ENCODE measurements around the gene CASR.

The CASR gene

DNA sequence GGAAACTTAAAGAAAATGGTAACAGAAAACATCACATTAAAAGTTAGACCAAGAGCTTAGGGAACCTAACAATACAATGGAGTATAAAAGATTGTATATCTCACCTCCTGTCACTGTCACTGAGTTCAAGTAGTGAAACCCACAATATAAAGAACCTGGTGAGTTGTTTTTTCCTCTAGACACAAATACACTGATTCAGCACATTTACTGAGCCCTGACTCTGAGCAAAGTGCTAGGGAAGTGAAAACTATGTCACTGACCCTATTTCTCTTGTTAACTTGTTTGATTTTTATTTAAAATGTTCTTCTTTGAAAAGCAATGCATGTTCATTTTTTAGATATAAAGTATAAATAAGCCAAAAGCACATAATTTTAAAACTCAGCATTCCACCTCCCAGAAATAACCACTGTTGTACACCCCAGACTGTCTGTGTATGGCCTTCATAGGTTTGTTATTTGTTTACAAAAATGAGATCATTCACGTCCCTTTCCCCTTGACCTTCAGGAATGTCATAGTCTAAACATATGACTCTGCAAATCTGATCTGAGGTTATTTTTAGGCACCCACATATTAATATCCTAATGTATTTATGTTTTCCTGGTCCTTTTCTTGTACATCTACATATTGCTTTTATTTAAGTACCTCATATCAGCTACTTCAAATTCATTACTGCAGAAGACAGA is 72.4 kb downstream of the CASR start:
- no peak overlapping the region for H3K4me3 ChIP-seq (ENCODE audit: low read depth, low read length)

DNA sequence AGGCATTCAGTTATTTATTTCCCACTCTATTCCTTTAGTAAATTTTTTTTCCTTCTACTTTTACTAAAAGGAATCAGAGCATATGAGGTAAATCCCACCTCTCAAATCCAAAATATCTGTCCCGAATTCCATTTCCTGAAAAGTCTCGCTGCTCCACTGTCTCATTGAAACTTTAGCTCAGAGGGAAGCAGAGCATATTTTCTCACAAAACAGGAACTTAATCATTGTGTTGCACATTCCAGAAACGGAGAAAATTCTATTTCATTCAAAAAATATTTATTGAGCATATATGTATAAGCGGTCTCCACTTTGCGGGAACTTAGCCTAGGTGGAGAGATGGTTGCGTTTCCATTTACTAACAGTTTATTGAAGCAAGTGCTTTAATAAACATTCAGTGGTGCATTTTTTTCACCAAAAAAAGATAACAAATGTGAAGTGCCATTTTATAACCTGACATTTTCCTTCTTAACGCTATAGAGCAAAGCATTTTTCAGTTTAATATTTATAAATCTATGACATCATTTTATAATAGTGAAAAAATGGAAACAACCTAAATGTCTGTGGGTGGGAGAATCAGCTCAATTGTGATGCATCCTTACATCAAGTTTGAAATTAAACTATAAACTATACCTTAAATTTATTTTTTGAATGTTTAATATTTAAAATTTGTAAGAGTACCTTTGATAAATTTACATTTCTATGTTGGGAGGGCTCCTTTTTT is 74.3 kb downstream of the CASR start:
- H3K4me3 ChIP-seq (ENCODE audit: low read depth, low read length): no peak overlapping the region

DNA sequence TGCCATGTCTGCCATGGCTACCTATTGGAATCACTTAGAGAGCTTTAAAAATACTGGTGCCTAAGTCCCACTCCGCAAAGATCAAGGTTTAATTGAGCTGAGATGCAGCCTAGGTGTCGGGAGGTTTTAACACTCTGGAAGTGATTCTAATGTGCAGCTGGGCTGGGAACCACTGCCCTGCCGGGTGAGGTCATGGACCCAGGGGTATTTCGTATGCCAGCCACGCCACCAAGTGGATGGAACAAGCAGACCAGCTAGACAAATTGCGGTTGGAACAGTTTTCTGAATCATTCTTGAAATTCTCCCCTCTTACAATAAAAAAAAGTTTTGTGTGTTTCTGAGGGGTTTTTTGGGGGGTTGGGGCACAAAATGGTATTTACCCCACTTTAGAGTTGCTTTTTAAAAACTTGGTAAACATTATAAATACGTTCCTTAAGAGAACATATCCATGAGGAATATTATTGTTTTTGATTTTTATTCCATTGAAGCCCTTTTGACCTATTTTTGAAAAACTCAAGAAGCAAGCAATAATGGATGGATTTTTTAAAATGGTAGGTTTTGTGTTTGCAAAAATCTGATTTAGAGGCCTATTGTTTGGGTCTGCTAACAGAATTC is 75.4 kb downstream of the CASR start:
- no peak overlapping the region for H3K4me3 ChIP-seq (ENCODE audit: low read depth, low read length)

DNA sequence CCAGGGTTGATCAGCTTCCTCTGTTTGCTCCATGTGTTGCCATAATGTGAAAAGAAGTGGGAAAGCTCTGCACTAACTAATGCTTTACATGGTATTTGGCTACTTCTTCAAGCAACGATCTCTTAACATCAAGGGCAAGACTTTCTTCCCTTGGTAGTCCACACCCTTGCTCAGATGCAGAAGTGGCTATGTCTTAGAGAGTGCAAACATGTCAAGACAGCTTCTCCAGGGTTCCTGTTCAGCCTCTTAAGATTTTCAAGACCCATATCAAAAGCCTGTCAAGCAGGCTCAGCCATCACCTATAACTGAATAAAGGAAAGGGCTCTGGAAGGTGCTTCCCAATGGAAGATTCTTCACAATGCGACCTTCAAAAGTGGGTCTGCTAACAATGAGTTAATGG is 76.7 kb downstream of the CASR start:
- no peak overlapping the region for H3K4me3 ChIP-seq (ENCODE audit: low read depth, low read length)

DNA sequence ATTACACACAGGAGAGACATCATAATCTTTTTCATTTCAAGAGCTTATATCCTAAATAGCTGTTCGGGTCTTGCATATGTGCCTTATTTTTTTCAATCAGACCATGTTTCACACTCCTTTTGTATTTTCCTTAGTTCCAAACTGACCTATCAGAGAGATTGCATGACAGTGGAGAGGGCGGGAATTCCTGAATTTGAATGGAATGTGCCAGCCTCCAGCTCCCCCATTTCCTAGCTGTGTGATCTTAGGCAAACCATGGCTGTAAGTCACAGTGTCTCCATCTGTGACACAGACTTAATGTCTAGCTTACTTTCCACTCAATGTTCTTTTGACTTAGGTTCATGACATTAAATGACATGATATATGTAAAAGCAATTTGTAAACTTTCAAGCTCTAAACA is 79.6 kb downstream of the CASR start:
- H3K4me3 ChIP-seq (ENCODE audit: low read depth, low read length): no peak overlapping the region

DNA sequence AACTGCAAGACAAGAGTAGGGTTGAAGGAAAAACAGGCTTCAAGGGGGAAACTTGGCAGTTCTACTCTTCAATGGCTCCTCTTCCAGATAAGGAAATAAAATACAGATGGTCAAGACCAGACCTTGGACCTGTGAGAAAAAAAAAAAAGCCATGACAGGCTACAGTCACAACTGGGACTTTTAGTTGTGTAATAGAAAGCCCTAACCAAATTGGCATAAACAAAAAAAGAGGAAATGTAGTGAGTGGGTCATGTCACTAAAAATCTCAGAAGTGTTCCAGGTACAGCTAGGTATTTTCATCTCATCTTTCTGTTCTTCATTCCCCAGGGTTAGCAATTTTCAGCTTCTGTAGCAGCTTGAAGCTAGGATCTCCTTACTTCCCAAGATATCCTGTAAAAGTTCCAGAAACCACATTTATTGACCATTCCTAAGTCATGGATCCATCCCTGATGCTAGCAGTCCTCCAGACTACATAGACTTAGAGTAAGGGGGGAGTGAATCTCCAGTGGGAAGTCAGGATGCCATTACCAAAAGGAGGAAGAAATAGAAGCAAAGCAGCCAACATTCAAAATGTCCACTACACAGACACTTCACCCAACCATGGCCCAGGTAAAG is 80.6 kb downstream of the CASR start:
- H3K4me3 ChIP-seq (ENCODE audit: low read depth, low read length): no peak overlapping the region

DNA sequence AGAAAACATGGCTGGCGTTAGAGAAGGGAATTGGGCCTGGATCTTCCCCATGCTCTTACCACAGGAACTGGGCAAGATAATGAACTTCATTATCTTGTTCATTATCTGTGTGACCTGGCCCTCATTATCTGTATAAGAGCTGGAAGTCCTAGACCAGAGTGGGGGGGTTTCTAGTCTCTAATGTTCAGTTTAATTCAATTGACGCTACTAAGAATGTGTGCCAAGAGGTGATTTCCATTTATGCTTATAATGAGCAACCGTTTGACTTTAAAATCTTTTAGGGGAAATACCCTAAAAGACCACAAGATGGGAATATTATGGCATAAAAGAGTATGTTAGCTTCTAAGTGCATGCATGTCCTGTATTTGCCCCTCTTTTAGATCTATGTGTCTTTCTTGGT is 82.5 kb downstream of the CASR start:
- H3K4me3 ChIP-seq (ENCODE audit: low read depth, low read length): no peak overlapping the region

DNA sequence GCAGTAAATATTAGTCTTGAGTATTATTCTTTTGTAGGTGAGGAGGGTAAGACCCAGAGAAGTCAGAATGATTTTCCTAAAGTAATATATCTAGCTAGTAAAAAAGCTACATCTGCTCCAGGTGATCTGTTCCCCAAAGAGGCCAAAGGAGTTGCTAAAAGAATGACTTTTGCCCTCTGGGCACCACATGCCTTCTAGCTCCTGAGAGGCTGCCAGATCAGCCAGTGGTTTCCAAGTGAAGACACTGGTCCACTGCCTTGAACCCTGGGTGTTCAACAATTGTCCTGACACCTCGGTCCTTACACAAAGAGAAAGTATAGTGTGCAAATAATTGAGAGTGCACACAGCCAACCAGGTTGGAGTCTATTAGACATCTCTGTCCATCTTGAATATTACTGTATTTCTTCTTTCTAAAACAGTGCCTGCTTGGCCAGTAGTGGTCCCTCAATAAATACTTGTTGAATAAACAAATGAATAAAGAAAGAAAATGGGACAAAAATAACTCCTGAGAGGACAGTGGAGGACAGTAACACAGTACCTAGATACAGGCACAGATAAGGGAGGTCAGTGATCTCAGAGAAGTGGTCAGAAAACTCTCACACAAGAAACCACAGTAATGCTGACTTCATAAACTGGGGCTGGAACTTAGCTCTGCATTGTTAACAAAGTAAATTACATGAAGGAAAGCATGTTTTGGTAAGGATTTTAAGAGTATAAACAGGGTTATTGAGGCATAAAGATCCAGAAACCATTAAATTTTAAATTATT is 85.0 kb downstream of the CASR start:
- no peak overlapping the region for H3K4me3 ChIP-seq (ENCODE audit: low read depth, low read length)

DNA sequence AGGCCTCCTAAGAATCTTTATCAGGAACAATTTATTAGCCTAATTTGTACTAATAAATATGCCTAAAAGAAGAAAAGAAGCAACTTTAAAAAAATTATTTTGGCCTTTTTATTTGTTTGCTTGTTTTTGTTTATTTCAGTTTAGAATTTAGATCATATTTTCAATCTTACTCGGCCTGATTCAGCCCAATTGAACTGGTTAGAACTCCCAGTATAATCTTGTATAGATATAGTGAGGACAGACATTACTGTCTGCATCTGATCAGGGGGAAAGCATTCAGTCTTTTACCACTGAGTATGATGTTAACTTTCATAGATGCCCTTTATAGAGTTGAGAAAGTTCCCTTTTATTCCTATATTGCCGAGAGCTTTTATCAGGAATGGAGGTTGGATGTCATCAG is 85.6 kb downstream of the CASR start:
- no peak overlapping the region for H3K4me3 ChIP-seq (ENCODE audit: low read depth, low read length)

DNA sequence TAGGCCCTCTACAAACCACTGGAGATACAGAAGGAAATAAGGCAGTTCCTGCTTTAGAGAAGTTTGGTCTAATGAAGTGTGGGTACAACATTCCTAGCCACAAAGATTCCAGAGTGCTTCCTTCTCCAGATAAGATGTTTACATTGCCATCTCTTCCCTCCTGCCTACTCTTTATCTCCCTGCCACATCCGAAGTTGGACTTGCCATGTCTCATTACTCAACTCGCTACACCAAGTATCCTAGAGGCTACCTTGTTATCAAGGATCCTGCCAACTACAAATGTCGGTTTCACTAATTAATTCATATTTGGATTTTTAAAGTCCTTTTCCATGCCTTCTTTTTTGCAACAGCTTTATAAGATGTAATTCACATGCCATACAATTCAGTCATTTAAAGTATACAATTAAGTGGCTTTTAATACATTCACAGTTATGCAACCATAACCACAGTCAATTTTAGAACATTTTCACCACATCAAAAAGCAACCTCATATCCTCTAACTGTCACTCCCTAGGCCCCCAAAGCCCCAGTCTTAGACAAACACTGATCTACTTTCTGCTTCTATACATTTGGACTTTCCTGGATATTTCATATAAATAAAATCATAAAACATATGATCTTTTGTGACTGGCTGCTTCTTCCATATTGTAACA is 87.9 kb downstream of the CASR start:
- no peak overlapping the region for H3K4me3 ChIP-seq (ENCODE audit: low read depth, low read length)

DNA sequence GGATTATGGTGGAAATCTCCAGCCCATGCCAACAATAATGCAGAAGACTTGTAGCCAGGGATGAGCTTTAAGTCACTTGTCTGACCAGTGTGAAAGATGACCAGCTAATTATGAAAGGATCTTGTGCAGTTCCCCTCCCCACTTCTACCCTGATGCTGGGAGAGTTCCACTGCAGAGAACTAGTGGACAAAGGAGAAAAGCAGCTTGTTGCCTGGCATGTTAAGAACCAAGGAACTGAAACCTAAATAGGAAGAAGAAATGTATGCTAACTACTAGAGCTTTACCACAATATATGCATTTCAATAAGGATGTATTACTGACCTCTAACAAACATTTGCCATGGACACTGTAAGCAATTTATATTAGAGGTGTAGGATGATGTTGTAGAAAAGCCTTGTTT is 89.4 kb downstream of the CASR start:
- no peak overlapping the region for H3K4me3 ChIP-seq (ENCODE audit: low read depth, low read length)

DNA sequence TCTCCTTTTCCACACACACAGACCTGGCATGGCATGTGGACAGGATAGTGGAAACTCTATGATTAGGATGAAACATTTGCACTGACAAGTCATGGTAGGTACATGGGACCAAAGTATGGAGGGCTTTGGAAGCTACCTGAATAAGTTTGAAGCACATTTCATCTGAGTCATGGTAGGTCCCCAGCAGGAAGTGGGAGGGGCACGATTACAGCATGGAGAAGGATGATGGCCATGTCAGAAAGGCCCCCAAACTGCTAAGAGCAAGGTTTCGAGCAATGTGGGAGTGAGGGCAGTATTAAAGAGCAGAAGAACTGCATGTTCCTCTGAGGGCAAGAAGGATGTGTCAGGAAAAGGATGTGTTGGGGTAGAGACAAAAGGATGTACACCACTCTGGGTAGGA is 90.0 kb downstream of the CASR start:
- H3K4me3 ChIP-seq (ENCODE audit: low read depth, low read length): no peak overlapping the region

DNA sequence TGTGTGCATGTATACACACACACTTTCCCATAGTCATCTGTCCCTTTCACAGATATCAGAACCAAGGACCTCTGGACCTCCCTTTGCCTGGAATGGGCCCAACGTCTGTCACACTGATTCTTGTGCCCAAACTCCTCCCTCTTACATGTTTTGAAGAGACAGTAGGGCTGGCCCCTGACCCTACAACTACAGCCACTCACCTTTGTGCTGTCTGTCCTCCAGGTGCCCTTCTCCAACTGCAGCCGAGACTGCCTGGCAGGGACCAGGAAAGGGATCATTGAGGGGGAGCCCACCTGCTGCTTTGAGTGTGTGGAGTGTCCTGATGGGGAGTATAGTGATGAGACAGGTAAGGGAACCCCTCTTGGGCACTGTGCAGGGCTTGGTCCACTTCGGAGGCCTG is 98.4 kb downstream of the CASR start:
- no peak overlapping the region for H3K4me3 ChIP-seq (ENCODE audit: low read depth, low read length)

DNA sequence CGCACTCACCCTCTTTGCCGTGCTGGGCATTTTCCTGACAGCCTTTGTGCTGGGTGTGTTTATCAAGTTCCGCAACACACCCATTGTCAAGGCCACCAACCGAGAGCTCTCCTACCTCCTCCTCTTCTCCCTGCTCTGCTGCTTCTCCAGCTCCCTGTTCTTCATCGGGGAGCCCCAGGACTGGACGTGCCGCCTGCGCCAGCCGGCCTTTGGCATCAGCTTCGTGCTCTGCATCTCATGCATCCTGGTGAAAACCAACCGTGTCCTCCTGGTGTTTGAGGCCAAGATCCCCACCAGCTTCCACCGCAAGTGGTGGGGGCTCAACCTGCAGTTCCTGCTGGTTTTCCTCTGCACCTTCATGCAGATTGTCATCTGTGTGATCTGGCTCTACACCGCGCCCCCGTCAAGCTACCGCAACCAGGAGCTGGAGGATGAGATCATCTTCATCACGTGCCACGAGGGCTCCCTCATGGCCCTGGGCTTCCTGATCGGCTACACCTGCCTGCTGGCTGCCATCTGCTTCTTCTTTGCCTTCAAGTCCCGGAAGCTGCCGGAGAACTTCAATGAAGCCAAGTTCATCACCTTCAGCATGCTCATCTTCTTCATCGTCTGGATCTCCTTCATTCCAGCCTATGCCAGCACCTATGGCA is 100.5 kb downstream of the CASR start:
- H3K4me3 ChIP-seq (ENCODE audit: low read depth, low read length): no peak overlapping the region

DNA sequence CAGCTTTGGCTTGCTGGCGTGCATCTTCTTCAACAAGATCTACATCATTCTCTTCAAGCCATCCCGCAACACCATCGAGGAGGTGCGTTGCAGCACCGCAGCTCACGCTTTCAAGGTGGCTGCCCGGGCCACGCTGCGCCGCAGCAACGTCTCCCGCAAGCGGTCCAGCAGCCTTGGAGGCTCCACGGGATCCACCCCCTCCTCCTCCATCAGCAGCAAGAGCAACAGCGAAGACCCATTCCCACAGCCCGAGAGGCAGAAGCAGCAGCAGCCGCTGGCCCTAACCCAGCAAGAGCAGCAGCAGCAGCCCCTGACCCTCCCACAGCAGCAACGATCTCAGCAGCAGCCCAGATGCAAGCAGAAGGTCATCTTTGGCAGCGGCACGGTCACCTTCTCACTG is 101.0 kb downstream of the CASR start:
- no peak overlapping the region for H3K4me3 ChIP-seq (ENCODE audit: low read depth, low read length)

DNA sequence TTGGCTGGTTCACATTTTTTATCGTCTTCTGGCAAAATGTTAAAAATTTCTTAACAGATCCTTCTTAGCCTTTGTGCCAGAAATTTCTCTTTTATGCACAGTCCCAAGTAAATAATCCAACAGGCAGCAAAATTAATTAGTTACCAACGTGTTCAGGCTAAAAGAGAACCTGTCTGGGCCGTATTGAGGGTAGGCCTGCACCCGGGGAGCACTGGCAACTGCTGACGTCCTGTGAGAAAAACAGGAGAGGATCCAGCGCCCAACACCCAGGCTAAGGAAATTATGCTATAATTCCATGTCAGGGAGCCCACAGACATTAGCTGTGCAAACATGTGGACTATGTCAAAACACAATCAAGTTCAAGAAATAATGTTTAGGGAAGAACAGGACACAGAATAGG is 110.9 kb downstream of the CASR start:
- H3K4me3 ChIP-seq (ENCODE audit: low read depth, low read length): no peak overlapping the region

DNA sequence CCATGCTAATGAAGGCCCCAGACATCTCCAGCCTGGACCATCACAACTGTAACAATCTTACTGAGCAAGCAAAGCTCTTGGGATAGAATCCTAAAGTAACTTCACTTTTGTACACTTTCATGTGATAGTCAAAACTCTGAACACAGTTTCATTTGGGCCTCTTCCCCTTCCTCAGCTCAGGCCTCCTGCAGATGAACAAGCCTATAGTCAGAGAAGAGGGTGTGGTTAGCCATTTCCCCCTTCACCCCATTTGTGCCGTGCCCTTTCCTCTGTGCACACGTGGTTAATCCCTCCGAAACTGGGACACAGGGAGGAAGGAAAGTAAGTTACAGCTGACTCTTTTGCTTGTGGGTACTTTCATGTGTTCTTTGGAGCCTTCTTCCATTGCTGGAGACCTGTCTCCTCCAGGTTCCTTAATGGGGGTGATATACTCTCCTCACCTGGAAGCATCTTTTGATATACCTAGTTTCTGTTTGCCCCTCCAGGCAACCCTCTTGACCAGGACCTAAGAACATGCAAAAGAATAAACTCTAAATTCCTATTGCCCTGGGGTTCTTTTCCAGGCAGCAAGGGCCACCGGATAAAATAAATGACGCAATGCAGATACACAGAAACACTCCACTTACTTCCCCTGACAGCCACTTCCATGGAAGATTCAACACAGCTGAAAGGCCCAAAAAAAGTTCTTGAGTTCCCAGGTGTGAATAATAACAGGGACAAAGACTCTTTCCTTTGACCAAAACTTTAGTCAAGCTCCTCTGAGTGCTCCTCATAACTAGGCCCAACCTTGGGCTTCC is 112.0 kb downstream of the CASR start:
- no peak overlapping the region for H3K4me3 ChIP-seq (ENCODE audit: low read depth, low read length)

DNA sequence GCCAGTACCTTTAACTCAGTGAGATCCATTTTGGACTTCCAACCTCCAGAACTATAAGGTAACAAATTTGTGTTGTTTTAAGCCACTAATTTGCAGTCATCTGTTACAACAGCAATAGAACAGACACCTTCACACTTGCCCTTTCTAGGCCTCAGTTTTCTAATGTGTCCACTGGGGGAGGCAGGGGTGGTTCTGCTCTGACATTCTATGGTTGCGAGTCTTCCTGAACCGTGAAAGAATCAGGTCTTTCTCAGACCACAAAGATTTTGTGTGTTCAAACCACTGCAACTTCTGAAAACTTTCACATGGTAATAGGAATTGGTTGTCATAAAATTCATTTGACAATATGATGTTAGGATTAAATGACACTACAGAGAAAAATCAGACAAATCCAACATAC is 114.8 kb downstream of the CASR start:
- no peak overlapping the region for H3K4me3 ChIP-seq (ENCODE audit: low read depth, low read length)

DNA sequence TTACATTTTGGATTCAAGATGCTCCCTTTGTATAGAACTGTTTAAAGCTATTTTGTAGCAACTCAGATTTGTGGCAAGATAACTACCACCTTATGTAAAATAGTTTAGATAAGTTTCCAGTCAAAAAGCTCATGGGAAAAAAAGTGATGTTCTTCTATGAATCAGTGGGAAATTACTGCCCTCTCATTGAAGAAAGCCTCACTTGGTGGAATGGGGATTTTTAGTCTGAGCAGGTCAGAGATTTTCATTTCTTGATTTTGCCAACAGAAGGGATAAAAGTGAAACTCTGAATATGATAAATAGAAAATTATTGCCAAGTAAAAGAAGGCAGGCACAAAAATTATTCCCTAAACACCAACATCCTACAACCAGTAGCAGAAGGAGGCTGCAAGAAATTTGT is 115.7 kb downstream of the CASR start:
- no peak overlapping the region for H3K4me3 ChIP-seq (ENCODE audit: low read depth, low read length)

Data from iPS-11a (cell line).